T follicular helper cell (primary cell): Measurements from ENCODE around the gene DAW1.
"Not testable (repeated sequence)": the region's sequence is repeated elsewhere in the genome, so short reads cannot be mapped to it uniquely, and the experiment has no call there.

Source experiments
- DNase-seq: peaks from one replicate; pipeline ENCODE4 v3.0.0-alpha.2; 2020; ENCODE audit warnings: low read depth

DAW1 gene

DNA sequence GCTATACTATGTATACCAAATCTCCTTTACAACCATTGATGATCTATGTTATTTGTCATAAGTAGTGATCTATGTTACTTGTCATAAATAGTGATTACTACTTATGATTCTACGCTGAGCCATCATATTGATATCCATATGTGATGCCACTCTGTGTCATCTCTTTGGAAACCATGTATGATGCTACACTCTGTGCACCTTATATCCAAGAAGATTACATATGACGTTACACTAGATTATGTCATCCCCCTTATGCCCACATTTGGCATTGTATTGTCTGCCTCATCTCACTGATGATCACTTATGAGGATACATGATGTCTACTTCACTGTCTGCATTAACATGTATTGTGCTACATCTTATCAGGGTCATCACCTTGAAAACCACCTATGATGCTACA, 42.9 kb downstream of the DAW1 start:
- DNase-seq = no peak

GRCh38 chr2:227921648-227922047, 50.2 kb downstream of the DAW1 start:
- no peak for DNase-seq

- DNase-seq = no peak
Observed at GRCh38 chr2:227932001-227932400, 60.6 kb downstream of the DAW1 start.

DNA sequence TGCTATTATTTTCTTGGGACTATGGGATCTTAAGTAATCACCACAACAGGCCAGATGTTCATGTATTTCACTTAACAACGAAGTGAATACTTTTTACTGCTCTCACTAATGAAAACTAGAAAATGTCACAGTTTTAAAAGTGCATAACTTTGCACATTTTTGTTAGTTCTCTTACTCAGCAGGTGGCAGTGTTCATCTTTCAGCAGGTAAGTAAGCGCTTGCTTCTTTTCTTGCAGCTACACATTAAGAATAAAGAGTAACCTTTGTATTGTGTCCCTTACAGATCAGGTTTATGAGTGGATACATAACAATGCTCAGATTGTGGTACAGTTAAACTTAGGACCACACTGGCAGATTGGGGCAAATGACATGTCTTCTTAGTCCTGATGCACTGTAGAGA, 61.0 kb downstream of the DAW1 start:
- DNase-seq = no peak

GRCh38 chr2:227933884-227934283, 62.5 kb downstream of the DAW1 start:
- DNase-seq = no peak

GRCh38 chr2:227936249-227936648, 64.8 kb downstream of the DAW1 start:
- DNase-seq = not testable (repeated sequence)

DNA sequence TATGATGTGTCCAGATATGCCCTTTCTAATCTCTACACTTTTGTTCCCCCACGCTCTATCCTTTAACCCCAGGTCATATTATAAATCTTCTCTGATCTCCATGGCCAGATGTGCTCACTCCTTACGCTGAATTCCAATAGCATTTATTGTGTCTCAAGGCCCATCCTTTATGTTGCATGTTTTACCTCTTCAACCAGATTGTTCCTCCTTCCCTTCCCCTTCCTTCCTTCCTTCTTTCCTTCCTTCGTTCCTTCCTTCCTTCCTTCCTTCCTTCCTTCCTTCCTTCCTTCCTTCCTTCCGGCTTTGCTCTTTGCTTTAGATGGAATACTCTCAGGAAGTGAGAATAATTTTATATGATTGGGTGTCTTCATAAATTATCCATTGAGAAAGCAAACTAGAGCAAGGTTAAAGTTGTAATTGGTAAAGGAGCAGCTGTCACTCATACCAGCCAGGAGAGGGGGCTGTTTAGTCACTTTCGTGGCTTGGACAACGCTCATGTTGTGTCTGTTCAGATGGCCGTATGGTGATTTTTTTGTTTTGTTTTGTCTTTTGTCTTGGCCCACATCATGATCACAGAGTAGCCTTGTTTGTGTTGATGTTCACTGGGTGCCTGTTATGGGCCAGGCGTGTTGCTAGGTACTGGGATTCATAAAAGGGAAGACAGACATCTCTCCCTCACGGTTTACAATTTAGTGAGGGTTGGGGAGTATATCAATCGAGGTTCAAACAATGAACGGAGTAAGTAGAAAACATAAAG, 68.0 kb downstream of the DAW1 start:
- no peak for DNase-seq

GRCh38 chr2:227942021-227942420, 70.6 kb downstream of the DAW1 start:
- no peak for DNase-seq

GRCh38 chr2:227942965-227943364, 71.5 kb downstream of the DAW1 start:
- no peak for DNase-seq

DNA sequence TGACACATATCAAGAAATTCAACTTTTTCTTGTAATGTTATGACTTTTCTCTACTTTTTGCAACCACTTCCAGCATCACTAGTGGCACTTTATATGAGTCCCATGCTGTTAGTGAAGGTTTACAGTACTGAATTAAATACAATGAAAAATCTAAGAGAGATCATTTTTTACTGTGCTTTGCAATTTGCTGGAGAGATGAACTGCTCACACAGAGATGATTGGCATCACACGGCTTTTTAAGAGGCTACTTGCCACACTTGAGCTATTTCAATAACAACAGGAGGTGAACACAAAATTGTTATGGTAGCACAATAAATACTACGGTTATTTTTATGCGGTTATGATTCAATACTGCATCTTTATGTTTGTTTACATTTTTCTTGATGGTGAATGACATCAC, 88.9 kb downstream of the DAW1 start:
- DNase-seq = no peak

DNA sequence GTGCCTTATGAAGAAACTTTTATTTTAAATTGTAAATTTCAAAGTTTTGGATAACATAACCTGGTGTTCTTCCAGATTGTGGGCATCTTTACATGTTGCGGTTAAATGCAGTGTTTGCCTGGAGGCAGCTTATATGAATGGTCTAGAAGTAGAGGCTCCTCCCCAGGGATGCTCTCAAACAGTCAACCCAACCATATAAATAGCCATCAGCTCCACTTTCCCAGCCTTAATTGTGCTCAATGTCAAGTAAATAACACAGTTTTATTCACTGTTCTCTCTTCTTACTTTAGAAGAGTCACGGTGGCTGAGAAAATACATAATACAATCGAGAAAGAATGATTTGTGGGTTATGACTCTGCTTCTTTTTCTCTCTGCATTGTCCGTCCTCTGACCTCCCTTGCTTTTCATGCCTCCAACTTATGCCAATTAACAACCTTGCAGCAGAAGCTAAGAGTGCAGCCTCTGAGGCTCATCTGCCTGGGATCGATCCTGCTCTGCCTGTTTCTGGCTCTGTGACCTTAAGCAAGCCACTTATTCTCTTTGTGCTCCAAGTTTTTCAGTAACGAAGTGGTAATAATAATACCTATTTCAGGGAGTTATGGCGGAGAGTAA, 100.3 kb downstream of the DAW1 start:
- DNase-seq = no peak

DNA sequence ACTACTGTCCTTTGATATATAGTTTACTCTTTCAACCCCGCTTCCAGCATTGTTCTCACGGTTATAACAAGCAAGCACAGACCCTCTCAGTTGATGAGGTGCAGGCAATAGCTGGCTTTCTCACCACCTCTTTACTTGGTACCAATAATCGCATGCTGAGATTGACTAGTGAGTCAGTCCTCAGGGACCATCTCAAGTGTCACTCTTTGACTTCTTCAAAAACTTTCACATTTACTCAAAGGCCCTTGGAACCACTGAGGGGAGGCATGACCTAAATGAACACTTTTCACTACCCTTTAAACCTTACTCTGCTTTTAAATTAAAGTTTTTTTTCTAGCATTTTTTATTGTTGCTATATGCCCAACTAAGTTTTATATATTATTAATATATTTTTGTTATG, 101.8 kb downstream of the DAW1 start:
- DNase-seq = no peak
